GM21381 (cell line): ENCODE measurements around the gene PCDHGB5.
"Not testable (repeated sequence)": the region's sequence is repeated elsewhere in the genome, so short reads cannot be mapped to it uniquely, and the experiment has no call there.

ENCODE experiments used
- ATAC-seq: cut with Tn5 transposase; IDR thresholded peaks from one replicate; pipeline ENCODE4 v1.9.1; 2021; ENCODE audit warnings: mild to moderate bottlenecking, moderate library complexity; ENCODE audit not compliant: unreplicated experiment

PCDHGB5 gene

GRCh38 chr5:141409598-141410306, 12.0 kb downstream of the PCDHGB5 start:
- no peak for ATAC-seq

GRCh38 chr5:141411575-141411974, 13.8 kb downstream of the PCDHGB5 start:
- no peak for ATAC-seq

- peak; percentile 69 for ATAC-seq
Measured at GRCh38 chr5:141412854-141413539, 15.2 kb downstream of the PCDHGB5 start, which contains the start of gene PCDHGA10. Gene PCDHGA10 (plus strand): TSS chr5:141412987. CDS start chr5:141413176, 189 bp downstream.

- ATAC-seq = no peak
Measured at GRCh38 chr5:141413540-141414069, 15.9 kb downstream of the PCDHGB5 start.

- ATAC-seq = not testable (repeated sequence)
Measured at GRCh38 chr5:141414548-141415274, 17.0 kb downstream of the PCDHGB5 start.

GRCh38 chr5:141415275-141415618, 17.5 kb downstream of the PCDHGB5 start:
- ATAC-seq = not testable (repeated sequence)

- ATAC-seq = peak; percentile 79
Measured at GRCh38 chr5:141417494-141418172, 19.9 kb downstream of the PCDHGB5 start, which contains the start of gene PCDHGB7. Gene PCDHGB7 (plus strand): TSS chr5:141417677. CDS start chr5:141417860, 183 bp downstream.

GRCh38 chr5:141419074-141419880, 21.5 kb downstream of the PCDHGB5 start:
- no peak for ATAC-seq

- ATAC-seq = no peak
Measured at GRCh38 chr5:141420855-141421488, 23.2 kb downstream of the PCDHGB5 start, which contains the start of gene PCDHGA11. Gene PCDHGA11 (plus strand): TSS chr5:141421051. CDS start chr5:141421228, 177 bp downstream.

- no peak for ATAC-seq
Measured at GRCh38 chr5:141421489-141421855, 23.7 kb downstream of the PCDHGB5 start.

GRCh38 chr5:141422742-141423291, 25.1 kb downstream of the PCDHGB5 start:
- no peak for ATAC-seq

GRCh38 chr5:141427783-141428426, 30.2 kb downstream of the PCDHGB5 start:
- no peak for ATAC-seq

GRCh38 chr5:141430332-141431113, 32.8 kb downstream of the PCDHGB5 start, which contains the start of gene PCDHGA12:
Gene PCDHGA12 (plus strand): TSS chr5:141430507. CDS start chr5:141430760, 253 bp downstream.
- ATAC-seq = peak; percentile 71

- ATAC-seq = no peak
Measured at GRCh38 chr5:141431286-141431685, 33.5 kb downstream of the PCDHGB5 start.

- ATAC-seq = not testable (repeated sequence)
Measured at GRCh38 chr5:141432308-141432707, 34.6 kb downstream of the PCDHGB5 start.

GRCh38 chr5:141432726-141433125, 35.0 kb downstream of the PCDHGB5 start:
- not testable (repeated sequence) for ATAC-seq

- ATAC-seq = no peak
Measured at GRCh38 chr5:141434006-141434405, 36.3 kb downstream of the PCDHGB5 start.

- no peak for ATAC-seq
Measured at GRCh38 chr5:141437221-141437620, 39.5 kb downstream of the PCDHGB5 start.
